ENCODE measurements around the gene TPRX2.

GRCh38 chr19:47891622-47891922, 32.5 kb downstream of the TPRX2 start:
- no peak for TF ChIP-seq SMAD1 (CRISPR knock-in tag; IDR thresholded peaks at IDR 0.05; ENCODE audit: borderline replicate concordance, low read depth)
- TF ChIP-seq EHMT2 (IDR thresholded peaks at IDR 0.05; ENCODE audit: borderline replicate concordance, low read depth, low read length) = no peak
- no peak for TF ChIP-seq ARID3A (IDR thresholded peaks at IDR 0.05; ENCODE audit: low read depth, low read length)
- no peak for TF ChIP-seq ZFP37 (CRISPR knock-in tag; IDR thresholded peaks at IDR 0.05; ENCODE audit: borderline replicate concordance)
- TF ChIP-seq ARID5B (CRISPR knock-in tag; IDR thresholded peaks at IDR 0.05) = no peak
- TF ChIP-seq HNRNPLL (IDR thresholded peaks at IDR 0.05; ENCODE audit: low read depth, low read length, poor library complexity, severe bottlenecking) = no peak
- TF ChIP-seq TFE3 (CRISPR knock-in tag; IDR thresholded peaks at IDR 0.05) = no peak
- no peak for TF ChIP-seq ZSCAN31 (CRISPR knock-in tag; IDR thresholded peaks at IDR 0.05; ENCODE audit: low read depth)
